ENCODE data around the gene S1PR4. TPM values are rescaled to one million over a fixed set of nuclear protein-coding genes. Genes with fewer than 3 reads are reported as not detected.

The S1PR4 gene
- total RNA-seq, 1 donor, result not detected

GRCh38 chr19:3210347-3211017 lies 31.9 kb downstream of the S1PR4 start:
- Histone ChIP-seq H3K79me2 (ENCODE audit: insufficient read depth, low read length) (no peaks in the 10 kb centered on the region), H3K9me3 (ENCODE audit: low read depth, low read length) (no peaks in the 10 kb centered on the region), H3K4me3 (ENCODE audit: insufficient read depth, low read length) (no peak overlapping the region), H3K27me3 (ENCODE audit: insufficient read depth, low read length) (no peaks in the 10 kb centered on the region), H3K27ac (ENCODE audit: low read depth, low read length) (no peak overlapping the region), H3K4me1 (ENCODE audit: insufficient read depth, low read length) (no peaks in the 10 kb centered on the region), H3K4me2 (ENCODE audit: insufficient read depth, low read length) (no peak overlapping the region), H2AFZ (ENCODE audit: low read length) (no peak overlapping the region), H4K20me1 (ENCODE audit: insufficient read depth, low read length) (peaks cover 5% of the 10 kb centered on the region), H3K36me3 (ENCODE audit: insufficient read depth, low read length) (peaks cover 15% of the 10 kb centered on the region)
- peak; percentile 99 for DNase-seq (ENCODE audit: insufficient read length, low spot score, missing footprints)
- peak; percentile 62 for TF ChIP-seq CTCF (IDR thresholded peaks at IDR 0.05; ENCODE audit: extremely low read depth, low read depth, low read length)

GRCh38 chr19:3211191-3211590 lies 32.6 kb downstream of the S1PR4 start:
- Histone ChIP-seq H3K4me2 (ENCODE audit: insufficient read depth, low read length) (no peak overlapping the region), H3K27me3 (ENCODE audit: insufficient read depth, low read length) (no peaks in the 10 kb centered on the region), H3K36me3 (ENCODE audit: insufficient read depth, low read length) (peaks cover 13% of the 10 kb centered on the region), H3K4me1 (ENCODE audit: insufficient read depth, low read length) (no peaks in the 10 kb centered on the region), H3K79me2 (ENCODE audit: insufficient read depth, low read length) (no peaks in the 10 kb centered on the region), H3K9me3 (ENCODE audit: low read depth, low read length) (no peaks in the 10 kb centered on the region), H4K20me1 (ENCODE audit: insufficient read depth, low read length) (peaks cover 5% of the 10 kb centered on the region), H3K27ac (ENCODE audit: low read depth, low read length) (no peak overlapping the region), H2AFZ (ENCODE audit: low read length) (no peak overlapping the region), H3K4me3 (ENCODE audit: insufficient read depth, low read length) (no peak overlapping the region)
- peak; percentile 81 for DNase-seq (ENCODE audit: insufficient read length, low spot score, missing footprints)
- no peak for TF ChIP-seq CTCF (IDR thresholded peaks at IDR 0.05; ENCODE audit: extremely low read depth, low read depth, low read length)

GRCh38 chr19:3213159-3213558 lies 34.6 kb downstream of the S1PR4 start:
- Histone ChIP-seq H3K4me1 (ENCODE audit: insufficient read depth, low read length) (no peaks in the 10 kb centered on the region), H3K36me3 (ENCODE audit: insufficient read depth, low read length) (no peaks in the 10 kb centered on the region), H3K4me3 (ENCODE audit: insufficient read depth, low read length) (no peak overlapping the region), H2AFZ (ENCODE audit: low read length) (no peak overlapping the region), H3K79me2 (ENCODE audit: insufficient read depth, low read length) (no peaks in the 10 kb centered on the region), H3K27ac (ENCODE audit: low read depth, low read length) (no peak overlapping the region), H3K9me3 (ENCODE audit: low read depth, low read length) (no peaks in the 10 kb centered on the region), H3K4me2 (ENCODE audit: insufficient read depth, low read length) (no peak overlapping the region), H3K27me3 (ENCODE audit: insufficient read depth, low read length) (no peaks in the 10 kb centered on the region), H4K20me1 (ENCODE audit: insufficient read depth, low read length) (peaks cover 5% of the 10 kb centered on the region)
- DNase-seq (ENCODE audit: insufficient read length, low spot score, missing footprints), result peak; percentile 29
- no peak for TF ChIP-seq CTCF (IDR thresholded peaks at IDR 0.05; ENCODE audit: extremely low read depth, low read depth, low read length)

- Histone ChIP-seq H3K9me3 (ENCODE audit: low read depth, low read length) (no peaks in the 10 kb centered on the region), H3K4me1 (ENCODE audit: insufficient read depth, low read length) (no peaks in the 10 kb centered on the region), H3K27me3 (ENCODE audit: insufficient read depth, low read length) (no peaks in the 10 kb centered on the region), H3K27ac (ENCODE audit: low read depth, low read length) (no peak overlapping the region), H3K4me3 (ENCODE audit: insufficient read depth, low read length) (no peak overlapping the region), H4K20me1 (ENCODE audit: insufficient read depth, low read length) (no peaks in the 10 kb centered on the region), H2AFZ (ENCODE audit: low read length) (no peak overlapping the region), H3K79me2 (ENCODE audit: insufficient read depth, low read length) (no peaks in the 10 kb centered on the region), H3K36me3 (ENCODE audit: insufficient read depth, low read length) (no peaks in the 10 kb centered on the region), H3K4me2 (ENCODE audit: insufficient read depth, low read length) (no peak overlapping the region)
- TF ChIP-seq CTCF (IDR thresholded peaks at IDR 0.05; ENCODE audit: extremely low read depth, low read depth, low read length), result no peak
- DNase-seq (ENCODE audit: insufficient read length, low spot score, missing footprints), result peak; percentile 58
Measured at GRCh38 chr19:3216874-3217273, 38.3 kb downstream of the S1PR4 start.
